HG02885 (cell line): ENCODE data around the gene MRI1.

Source experiments
- ATAC-seq: cut with Tn5 transposase; IDR thresholded peaks from one replicate; pipeline ENCODE4 v1.9.1; 2021; ENCODE audit warnings: mild to moderate bottlenecking; ENCODE audit not compliant: unreplicated experiment, poor library complexity

The MRI1 gene

GRCh38 chr19:13817018-13817614 is 52.8 kb downstream of the MRI1 start:
- ATAC-seq: no peak

- ATAC-seq: no peak
Measured at GRCh38 chr19:13817615-13818371, 53.5 kb downstream of the MRI1 start.

DNA sequence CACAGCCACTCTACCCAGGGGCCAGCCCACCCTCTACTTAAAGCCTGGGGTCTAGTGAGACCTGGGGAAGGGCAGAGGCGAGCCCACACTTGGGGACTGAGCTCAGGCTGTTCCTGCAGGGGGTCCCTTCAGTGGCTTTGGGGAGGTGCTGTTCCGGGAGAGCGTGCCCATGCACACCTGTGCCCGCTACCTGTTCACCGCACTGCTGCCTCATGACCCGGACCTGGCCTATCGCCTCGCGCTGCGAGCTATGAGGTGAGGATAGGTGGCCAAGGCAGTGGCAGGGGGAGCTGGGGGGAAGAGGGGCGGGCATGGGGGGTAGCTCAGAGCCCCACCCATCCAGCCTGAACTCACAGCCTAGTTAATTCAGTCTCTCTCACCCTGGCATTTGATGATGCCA is 54.9 kb downstream of the MRI1 start:
- no peak for ATAC-seq

DNA sequence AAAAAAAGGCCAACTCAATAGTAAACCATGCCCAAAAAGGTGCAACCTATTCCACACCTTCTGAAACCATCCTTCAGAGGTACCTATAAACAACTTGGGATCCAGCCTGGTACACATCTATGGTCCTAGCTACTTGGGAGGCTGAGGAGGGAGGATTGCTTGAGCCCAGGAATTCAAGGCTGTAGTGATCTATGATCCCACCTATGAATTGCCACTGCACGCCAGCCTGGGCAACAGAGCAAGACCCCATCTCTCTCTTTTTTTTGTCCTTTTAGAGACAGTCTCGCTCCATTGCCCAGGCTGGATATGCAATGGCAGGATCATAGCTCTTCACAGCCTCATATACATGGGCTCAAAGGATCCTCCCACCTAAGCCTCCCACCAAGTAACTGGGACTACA is 57.0 kb downstream of the MRI1 start:
- ATAC-seq: no peak

GRCh38 chr19:13823256-13823655 is 58.9 kb downstream of the MRI1 start:
- ATAC-seq: no peak
